Endodermal cell (in vitro differentiated cells): ENCODE results near the gene FBXL16. TPM values are rescaled to one million over a fixed set of nuclear protein-coding genes. Genes with fewer than 3 reads are reported as not detected.

Experiments used
- DNase-seq: peaks from one replicate; pipeline ENCODE4 v3.0.0-alpha.2; 2017
- H3K27ac ChIP-seq: 2 replicates; pipeline ENCODE4 v1.5.1; 2013; ENCODE audit warnings: mild to moderate bottlenecking, low read depth, low read length, moderate library complexity
- H3K27me3 ChIP-seq: 2 replicates; pipeline ENCODE4 v1.6.1; 2013; ENCODE audit warnings: mild to moderate bottlenecking, low read length, moderate library complexity; ENCODE audit not compliant: insufficient read depth, control insufficient read depth, poor library complexity, severe bottlenecking
- H3K36me3 ChIP-seq: 2 replicates; pipeline ENCODE4 v1.7.0; 2013; ENCODE audit warnings: mild to moderate bottlenecking, low read length, moderate library complexity; ENCODE audit not compliant: control insufficient read depth, insufficient read depth
- H3K4me1 ChIP-seq: one replicate; pipeline ENCODE4 v1.7.0; 2013; ENCODE audit warnings: low read length; ENCODE audit not compliant: control insufficient read depth, insufficient read depth
- H3K4me3 ChIP-seq: 2 replicates; pipeline ENCODE4 v1.5.1; 2013; ENCODE audit warnings: mild to moderate bottlenecking, low read length, moderate library complexity
- H3K9ac ChIP-seq: 2 replicates; pipeline ENCODE4 v1.6.1; 2013; ENCODE audit warnings: mild to moderate bottlenecking, low read length, moderate library complexity; ENCODE audit not compliant: poor library complexity, severe bottlenecking; ENCODE audit errors: extremely low read depth
- H3K9me3 ChIP-seq: 2 replicates; pipeline ENCODE4 v1.6.1; 2013; ENCODE audit warnings: mild to moderate bottlenecking, low read length, moderate library complexity; ENCODE audit not compliant: control insufficient read depth
- H3K27ac Mint-ChIP-seq: 2 replicates; pipeline ENCODE4 v1.8.0; 2020; ENCODE audit warnings: mixed read lengths
- H3K27me3 Mint-ChIP-seq: 2 replicates; pipeline ENCODE4 v1.8.0; 2021; ENCODE audit warnings: mild to moderate bottlenecking, mixed read lengths; ENCODE audit not compliant: insufficient read depth
- H3K36me3 Mint-ChIP-seq: 2 replicates; pipeline ENCODE4 v1.8.0; 2020; ENCODE audit warnings: low read depth, mixed read lengths
- H3K4me1 Mint-ChIP-seq: 2 replicates; pipeline ENCODE4 v1.8.0; 2020; ENCODE audit warnings: mixed read lengths
- H3K4me3 Mint-ChIP-seq: 2 replicates; pipeline ENCODE4 v1.8.0; 2020; ENCODE audit warnings: mild to moderate bottlenecking, moderate library complexity, mixed read lengths
- H3K9me3 Mint-ChIP-seq: 2 replicates; pipeline ENCODE4 v1.8.0; 2020; ENCODE audit warnings: mild to moderate bottlenecking, mixed read lengths
- WGBS, 2 experiments: methylation state at CpG; one replicate each; pipeline versions ENCODE4 v1.1.5 to v1.1.7; 2013; ENCODE audit warnings: missing lambda C conversion rate in 2 of 2, mixed read lengths in 1 of 2; ENCODE audit not compliant: insufficient coverage in 1 of 2, insufficient read length in 1 of 2; 5-methylcytosine and 5-hydroxymethylcytosine counted together
- total RNA-seq, 2 donors: library from RNA; stranded (reverse); fragmentation: NEBNext Ultra II Directional in 1 of 2; extraction: Animal tissue kit (Norgen Biotek cat#: 25700) in 1 of 2; gene quantifications; 2 replicates in 1 of 2; 3 replicates in 1 of 2; pipeline ENCODE4 v1.2.1, GENCODE V29; 2021
- TF ChIP-seq, protein P1 (sequence below): fragments of 200-600 bp; sonication (generic); conservative IDR thresholded peaks from 2 replicates; pipeline ENCODE4 v1.5.0; 2021; ENCODE audit warnings: antibody characterized with exemption, mild to moderate bottlenecking

Gene FBXL16
- total RNA-seq, 2 donors from 2014 or later, result 0.38 to 2.2 TPM

DNA sequence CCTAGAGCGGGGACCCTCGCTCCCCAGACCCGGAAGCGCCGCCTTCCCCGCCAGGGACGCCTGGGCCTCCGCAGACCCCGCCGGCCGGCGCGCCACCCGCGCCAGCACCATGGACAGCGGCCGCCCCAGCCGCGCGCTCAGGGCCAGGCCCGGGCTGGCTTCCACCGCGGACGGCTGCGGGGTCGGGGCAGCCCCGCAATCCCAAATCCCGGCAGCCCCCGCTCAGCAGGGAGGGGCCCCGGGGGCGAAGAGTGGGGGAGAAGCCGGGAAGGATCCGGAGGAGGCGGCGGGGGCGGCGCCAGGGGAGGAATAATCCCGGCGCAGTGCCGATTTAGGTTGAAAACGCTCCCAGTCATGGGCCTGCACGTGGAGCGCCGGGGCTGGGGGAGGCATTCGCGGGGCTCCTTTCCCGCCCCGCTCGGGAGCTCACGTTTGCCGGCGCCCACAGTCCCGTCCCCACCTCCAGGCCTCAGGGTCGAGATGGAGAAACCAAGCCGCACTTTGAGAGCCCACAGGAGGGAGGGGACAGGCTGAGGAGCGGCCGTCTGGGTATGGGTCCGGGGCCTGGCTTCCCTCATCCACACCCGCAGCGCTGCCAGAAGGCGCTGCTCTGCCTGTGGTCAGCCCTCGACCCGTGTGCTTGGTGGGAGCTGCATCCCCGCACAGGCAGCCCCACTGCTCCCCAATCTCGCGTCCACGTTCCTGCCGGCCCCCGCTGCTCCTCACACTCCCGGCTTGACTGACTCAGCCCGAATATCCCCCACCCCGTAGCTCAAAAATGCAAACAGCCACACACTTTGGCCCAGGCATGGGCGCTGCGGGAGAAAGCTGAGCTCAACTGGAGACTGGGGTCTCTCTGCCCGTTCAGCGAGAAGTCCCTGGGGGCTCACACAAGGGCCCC is 4.7 kb downstream of the FBXL16 start:
- TF ChIP-seq, protein P1, sequence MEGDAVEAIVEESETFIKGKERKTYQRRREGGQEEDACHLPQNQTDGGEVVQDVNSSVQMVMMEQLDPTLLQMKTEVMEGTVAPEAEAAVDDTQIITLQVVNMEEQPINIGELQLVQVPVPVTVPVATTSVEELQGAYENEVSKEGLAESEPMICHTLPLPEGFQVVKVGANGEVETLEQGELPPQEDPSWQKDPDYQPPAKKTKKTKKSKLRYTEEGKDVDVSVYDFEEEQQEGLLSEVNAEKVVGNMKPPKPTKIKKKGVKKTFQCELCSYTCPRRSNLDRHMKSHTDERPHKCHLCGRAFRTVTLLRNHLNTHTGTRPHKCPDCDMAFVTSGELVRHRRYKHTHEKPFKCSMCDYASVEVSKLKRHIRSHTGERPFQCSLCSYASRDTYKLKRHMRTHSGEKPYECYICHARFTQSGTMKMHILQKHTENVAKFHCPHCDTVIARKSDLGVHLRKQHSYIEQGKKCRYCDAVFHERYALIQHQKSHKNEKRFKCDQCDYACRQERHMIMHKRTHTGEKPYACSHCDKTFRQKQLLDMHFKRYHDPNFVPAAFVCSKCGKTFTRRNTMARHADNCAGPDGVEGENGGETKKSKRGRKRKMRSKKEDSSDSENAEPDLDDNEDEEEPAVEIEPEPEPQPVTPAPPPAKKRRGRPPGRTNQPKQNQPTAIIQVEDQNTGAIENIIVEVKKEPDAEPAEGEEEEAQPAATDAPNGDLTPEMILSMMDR, result no peak
- no peak overlapping the region for H3K9ac ChIP-seq

DNA sequence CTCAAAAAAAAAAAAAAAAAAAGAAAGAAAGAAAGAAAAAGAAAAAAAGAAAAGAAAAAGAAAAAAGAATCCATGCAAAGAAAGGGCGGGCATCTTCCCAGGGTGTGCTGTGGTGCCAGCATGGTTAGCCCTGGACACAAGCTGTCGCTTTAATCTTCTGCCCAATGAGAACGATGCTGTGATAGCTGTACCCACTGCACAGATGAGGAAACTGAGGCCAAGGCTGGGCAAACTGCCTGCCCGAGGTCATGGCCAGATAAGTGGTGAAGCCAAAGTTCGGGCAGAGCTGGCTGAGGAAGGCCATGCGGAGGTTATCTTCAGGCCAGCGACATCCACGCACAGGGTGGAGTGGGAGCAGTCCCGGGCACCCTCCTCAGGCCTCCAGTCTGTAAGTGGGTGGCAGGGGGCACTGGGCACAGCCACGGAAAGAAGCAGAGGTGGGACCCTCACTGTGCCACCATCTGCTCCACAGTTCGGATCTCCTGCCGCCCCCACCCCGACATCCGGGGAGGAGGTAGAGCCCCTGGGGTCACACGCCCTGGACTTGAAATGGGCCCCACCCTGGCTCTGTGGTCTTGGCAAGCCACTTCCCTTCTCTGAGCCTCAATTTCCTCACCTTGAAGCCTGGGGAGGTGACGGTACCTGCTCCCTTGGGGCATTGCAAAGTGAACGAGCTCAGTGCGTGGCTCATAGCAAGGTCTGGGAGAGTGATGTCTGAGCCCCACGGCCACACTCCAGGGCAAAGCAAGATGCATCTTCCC is 6.5 kb downstream of the FBXL16 start:
- Histone ChIP-seq H3K27ac (no peak overlapping the region), H3K36me3 (no peaks in the 10 kb centered on the region), H3K4me3 (no peak overlapping the region), H3K9ac (no peak overlapping the region), H3K9me3 (no peaks in the 10 kb centered on the region), H3K4me1 (no peaks in the 10 kb centered on the region), H3K27me3 (peaks cover 97% of the 10 kb centered on the region)
- Mint-ChIP-seq H3K4me3 (no peak overlapping the region), H3K27me3 (peaks cover 94% of the 10 kb centered on the region), H3K27ac (no peak overlapping the region), H3K4me1 (no peaks in the 10 kb centered on the region), H3K36me3 (no peaks in the 10 kb centered on the region), H3K9me3 (no peaks in the 10 kb centered on the region)
- DNase-seq, result no peak
- TF ChIP-seq, protein P1, result no peak
- 74 to 79% methylated on average over 12 to 19 of the region's 19 CpGs for WGBS, 2 experiments

More for the DNA sequence above, 4.7 kb downstream of the FBXL16 start:
- H3K27ac Mint-ChIP-seq, result no peak overlapping the region
- Histone ChIP-seq H3K9me3 (no peaks in the 10 kb centered on the region), H3K27ac (no peak overlapping the region), H3K4me1 (no peaks in the 10 kb centered on the region), H3K27me3 (peaks cover 90% of the 10 kb centered on the region), H3K4me3 (no peak overlapping the region), H3K36me3 (no peaks in the 10 kb centered on the region)
- peak; percentile 91 for DNase-seq
- 8 to 12% methylated on average over 27 to 76 of the region's 76 CpGs for WGBS, 2 experiments
- H3K4me1 Mint-ChIP-seq, result no peaks in the 10 kb centered on the region
- no peaks in the 10 kb centered on the region for H3K36me3 Mint-ChIP-seq
- H3K9me3 Mint-ChIP-seq, result no peaks in the 10 kb centered on the region
- no peak overlapping the region for H3K4me3 Mint-ChIP-seq
- peaks cover 87% of the 10 kb centered on the region for H3K27me3 Mint-ChIP-seq

DNA sequence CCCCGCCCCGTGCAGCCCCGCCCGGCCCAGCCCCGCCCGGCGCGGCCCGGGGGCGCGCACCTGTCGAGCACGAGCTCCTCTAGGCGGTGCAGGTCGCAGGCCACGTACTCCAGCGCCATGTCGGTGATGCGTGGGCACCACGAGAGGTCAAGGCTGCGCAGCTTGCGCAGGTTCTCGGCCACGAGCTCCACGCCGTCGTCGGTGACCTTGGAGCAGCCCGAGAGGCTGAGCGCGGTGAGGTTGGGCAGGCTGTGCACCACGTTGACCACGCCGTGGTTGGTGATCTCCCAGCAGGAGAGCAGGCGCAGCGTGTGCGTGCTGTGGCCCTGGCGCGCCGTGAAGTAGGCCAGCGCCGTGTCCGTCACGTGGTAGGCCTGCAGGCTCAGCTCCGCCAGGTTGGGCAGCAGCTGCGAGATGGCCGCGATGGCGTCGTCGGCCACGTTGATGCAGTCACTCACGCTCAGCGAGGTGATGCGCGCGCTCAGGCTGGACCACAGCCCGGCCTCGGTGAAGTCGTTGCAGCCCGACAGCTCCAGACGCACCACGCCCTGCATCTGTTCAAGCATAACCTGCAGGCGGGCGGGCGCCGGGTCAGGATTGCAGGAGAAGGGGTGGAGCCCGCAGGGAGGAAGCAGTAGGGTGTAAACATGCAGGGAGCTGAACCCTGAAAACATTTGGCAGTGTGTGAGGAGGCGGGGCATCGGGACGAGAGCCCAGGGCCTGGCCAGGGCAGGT is 10.1 kb downstream of the FBXL16 start:
- peak overlapping the region; percentile 43 for H3K4me3 Mint-ChIP-seq
- Histone ChIP-seq H3K9me3 (no peaks in the 10 kb centered on the region), H3K4me1 (no peaks in the 10 kb centered on the region), H3K27ac (no peak overlapping the region), H3K9ac (no peak overlapping the region), H3K36me3 (no peaks in the 10 kb centered on the region), H3K4me3 (no peak overlapping the region), H3K27me3 (peaks cover 96% of the 10 kb centered on the region)
- no peaks in the 10 kb centered on the region for H3K4me1 Mint-ChIP-seq
- DNase-seq, result peak; percentile 81
- H3K27ac Mint-ChIP-seq, result no peak overlapping the region
- WGBS, 2 experiments, result 14 to 16% methylated on average over 66 to 71 of the region's 71 CpGs
- peaks cover 94% of the 10 kb centered on the region for H3K27me3 Mint-ChIP-seq
- no peaks in the 10 kb centered on the region for H3K36me3 Mint-ChIP-seq
- TF ChIP-seq, protein P1, result no peak
- no peaks in the 10 kb centered on the region for H3K9me3 Mint-ChIP-seq
